Measurements from ENCODE around the gene MIXL1.
"Not testable (repeated sequence)": the region's sequence is repeated elsewhere in the genome, so short reads cannot be mapped to it uniquely, and the experiment has no call there.

MIXL1 gene

GRCh38 chr1:226223157-226223785, at the start of gene MIXL1:
Gene MIXL1 (plus strand): TSS chr1:226223664. CDS start chr1:226223682, 18 bp downstream.
- no peak for DNase-seq

DNA sequence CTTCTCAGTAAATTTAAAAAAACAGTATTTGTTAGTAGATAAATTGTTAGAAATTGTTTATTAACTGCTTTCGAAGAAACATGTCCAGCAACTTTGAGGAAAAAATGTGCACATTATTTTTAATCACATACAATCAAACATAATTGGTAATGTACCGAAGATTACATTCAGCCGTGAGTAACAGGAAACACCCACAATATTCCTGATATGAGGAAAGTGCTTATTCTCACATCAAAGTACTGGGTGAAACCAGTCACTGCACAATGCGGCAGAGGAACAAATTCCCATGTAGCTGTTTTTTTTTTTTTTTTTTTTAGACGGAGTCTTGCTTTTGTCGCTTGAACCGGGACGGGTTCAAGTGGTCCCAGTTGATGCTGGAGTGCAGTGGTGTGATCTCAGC, 46.6 kb upstream of the MIXL1 start:
- no peak for DNase-seq

DNA sequence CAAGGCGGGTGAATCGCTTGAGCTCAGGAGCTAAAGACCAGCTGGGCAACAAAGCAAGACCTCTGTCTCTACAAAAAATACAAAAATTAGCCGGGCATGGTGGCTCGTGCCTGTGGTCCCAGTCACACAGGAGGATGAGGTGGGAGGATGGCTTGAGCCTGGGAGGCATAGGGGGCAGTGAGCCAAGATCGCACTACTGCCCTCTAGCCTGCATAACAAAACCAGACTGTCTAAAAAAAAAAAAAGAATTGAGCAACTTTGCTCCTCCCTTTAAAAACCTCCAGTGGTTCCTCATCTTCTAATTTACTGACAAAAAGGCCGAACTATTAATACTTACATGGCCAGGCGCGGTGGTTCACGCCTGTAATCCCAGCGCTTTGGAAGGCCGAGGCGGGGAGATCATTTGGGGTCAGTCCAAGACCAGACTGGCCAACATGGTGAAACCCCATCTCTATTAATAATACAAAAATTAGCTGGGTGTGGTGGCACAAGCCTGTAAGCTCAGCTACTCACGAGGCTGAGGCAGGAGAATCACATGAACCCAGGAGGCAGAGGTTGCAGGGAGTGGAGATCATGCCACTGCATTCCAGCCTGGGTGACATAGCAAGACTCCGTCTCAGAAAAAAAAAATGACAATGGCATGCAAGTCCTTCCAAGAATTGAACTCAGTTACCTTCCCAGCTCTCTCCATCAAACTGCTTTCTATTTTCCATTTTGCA, 41.3 kb upstream of the MIXL1 start:
- DNase-seq = peak; percentile 42

- DNase-seq = peak; percentile 20
Measured at GRCh38 chr1:226185141-226186036, 38.1 kb upstream of the MIXL1 start.

GRCh38 chr1:226186124-226187018, 37.1 kb upstream of the MIXL1 start, which contains the start of gene ACBD3:
Gene ACBD3 (minus strand): TSS chr1:226186741. CDS start chr1:226186675, 66 bp downstream.
- DNase-seq = peak; percentile 90

- no peak for DNase-seq
Measured at GRCh38 chr1:226187019-226187322, 36.5 kb upstream of the MIXL1 start.

DNA sequence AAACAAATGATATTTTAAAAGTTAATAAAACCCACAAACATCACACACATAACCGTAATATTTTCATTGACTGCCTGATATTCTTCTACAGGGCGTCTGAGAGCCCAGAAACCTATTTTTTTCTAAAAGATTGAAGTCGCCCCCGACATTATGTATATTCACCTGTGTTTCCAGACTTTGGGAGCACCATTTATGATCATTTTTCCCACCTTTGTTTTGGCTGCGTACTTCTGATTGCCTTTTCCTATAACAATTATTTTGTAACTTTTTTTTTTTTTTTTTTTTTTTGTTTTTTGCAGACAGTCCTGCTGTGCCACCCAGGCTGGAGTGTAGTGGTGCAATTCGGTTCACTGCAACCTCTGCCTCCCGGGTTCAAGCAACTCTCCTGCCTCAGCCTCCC, 36.1 kb upstream of the MIXL1 start:
- DNase-seq = no peak

GRCh38 chr1:226195144-226195543, 28.3 kb upstream of the MIXL1 start:
- DNase-seq = no peak

DNA sequence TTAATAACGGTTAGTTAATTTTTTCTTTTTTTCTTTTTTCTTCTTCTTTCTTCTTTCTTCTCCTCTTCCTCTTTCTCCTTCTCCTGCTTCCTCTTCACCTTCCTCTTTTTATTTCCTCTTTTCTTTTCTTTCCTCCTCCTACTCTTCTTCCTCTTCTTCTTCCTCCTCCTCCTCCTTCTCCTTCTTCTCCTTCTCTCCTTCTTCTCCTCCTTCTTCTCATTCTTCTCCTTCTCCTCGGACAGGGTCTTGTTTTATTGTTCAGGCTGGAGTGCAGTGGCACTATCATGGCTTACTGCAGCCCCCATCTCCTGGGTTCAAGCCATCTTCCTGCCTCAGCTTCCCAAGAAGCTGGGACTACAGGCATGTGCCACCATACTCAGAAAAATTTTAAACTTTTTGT, 23.5 kb upstream of the MIXL1 start:
- DNase-seq = no peak

DNA sequence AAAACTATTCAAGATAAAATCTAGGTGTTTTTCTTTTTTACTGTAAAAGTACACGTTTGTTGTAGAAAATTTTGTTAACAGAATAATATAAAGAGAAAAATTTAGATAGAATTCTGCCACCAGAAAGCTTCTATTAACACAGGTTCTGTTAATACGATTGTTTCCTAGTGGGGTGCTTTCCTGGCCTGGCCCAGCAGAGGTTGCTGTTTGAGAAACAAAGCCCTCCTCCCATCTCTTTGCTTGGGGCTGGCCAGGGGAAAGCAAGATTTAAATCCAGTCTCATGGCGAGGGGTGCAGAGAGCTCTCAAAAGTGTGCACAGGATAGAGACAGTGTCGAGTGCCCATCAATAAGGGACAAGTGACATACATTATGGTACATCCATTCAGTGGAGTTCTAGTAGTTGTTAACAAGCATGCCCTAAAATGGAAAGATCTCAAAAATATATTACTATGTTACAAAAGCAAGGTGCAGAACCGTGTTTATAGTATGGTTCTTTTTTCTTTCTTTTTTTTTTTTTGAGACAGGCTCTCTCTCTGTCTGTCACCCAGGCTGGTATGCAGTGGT, 22.4 kb upstream of the MIXL1 start:
- no peak for DNase-seq

GRCh38 chr1:226202246-226202645, 21.2 kb upstream of the MIXL1 start:
- DNase-seq = no peak

- not testable (repeated sequence) for DNase-seq
Measured at GRCh38 chr1:226202666-226203065, 20.8 kb upstream of the MIXL1 start.

DNA sequence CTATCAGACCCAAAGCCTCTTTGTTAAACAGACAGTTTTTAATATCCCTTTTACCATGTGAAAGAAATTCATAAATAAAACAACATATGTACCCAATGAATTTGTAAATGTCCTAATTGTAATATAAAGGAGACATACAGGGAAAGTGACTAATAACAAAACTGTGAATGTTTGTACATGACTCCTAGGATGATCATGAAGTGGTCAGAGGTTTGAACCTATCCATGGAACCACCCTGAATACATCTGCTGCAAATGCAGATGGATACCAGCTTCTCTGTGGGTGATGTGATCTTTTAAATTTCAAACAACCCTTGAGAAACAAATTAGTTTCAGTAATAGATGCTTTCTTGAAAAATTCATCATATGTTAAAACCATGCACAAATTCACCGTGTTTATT, 20.2 kb upstream of the MIXL1 start:
- DNase-seq = no peak

- no peak for DNase-seq
Measured at GRCh38 chr1:226203655-226204054, 19.8 kb upstream of the MIXL1 start.

- DNase-seq = no peak
Measured at GRCh38 chr1:226204198-226204597, 19.3 kb upstream of the MIXL1 start.

GRCh38 chr1:226207048-226207447, 16.4 kb upstream of the MIXL1 start:
- DNase-seq = no peak

- no peak for DNase-seq
Measured at GRCh38 chr1:226209307-226210059, 14.0 kb upstream of the MIXL1 start.

DNA sequence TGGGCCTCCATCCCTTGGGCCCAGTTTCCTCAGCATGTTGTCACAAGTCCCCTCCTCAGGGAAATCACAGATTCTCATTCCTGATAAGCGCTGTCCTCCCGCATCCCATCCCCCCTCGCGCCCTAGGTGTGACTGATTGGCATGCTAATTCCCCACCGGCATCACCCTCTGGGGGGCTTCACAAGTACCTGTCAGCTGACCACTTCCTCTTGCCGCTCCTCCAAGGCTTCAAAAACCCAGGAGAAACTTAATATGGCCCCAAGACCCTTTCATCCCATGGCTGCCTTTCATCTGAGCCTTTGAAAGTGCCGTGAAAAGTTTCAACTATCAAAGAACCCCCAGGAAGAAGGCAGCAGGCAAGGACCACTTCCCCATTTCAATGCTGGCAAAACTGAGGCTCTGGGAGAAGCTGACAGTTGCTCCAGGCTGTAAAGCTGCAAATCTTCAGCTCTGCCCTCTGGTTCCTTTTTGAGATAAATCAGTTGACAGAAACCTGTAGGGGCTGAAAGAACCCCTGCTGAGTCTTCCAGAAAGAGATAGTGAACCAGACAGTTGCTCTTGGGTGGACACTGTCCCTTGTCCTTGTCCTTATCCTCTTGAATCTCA, 12.8 kb upstream of the MIXL1 start:
- no peak for DNase-seq

DNA sequence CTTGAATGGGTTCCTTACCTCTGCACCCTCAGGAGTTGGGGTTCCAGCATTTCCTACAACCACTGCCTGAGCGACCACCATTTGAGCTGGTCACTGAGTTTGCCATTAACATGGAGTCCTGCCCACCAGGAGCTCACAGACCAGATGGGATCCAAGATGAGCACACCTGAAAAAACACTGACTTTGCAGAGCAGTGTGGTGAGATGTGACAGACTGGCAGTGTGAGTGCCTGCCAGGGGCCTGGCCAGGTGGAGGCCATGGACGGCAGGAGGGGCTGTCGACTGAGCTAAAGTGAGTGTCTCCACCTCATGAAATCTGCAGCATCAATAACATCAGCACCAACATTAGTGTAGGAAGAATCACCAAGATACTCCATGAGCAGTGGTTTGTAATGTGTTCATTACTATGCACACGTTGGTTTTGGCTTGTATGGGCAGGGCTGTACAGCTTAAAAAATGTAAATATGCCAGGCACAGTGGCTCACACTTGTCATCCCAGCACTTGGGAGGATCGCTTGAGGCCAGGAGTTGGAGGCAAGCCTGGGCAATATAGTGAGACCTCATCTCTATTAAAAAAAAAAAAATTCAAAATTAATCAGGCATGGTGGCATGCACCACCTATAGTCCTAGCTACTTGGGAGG, 12.2 kb upstream of the MIXL1 start:
- no peak for DNase-seq

DNA sequence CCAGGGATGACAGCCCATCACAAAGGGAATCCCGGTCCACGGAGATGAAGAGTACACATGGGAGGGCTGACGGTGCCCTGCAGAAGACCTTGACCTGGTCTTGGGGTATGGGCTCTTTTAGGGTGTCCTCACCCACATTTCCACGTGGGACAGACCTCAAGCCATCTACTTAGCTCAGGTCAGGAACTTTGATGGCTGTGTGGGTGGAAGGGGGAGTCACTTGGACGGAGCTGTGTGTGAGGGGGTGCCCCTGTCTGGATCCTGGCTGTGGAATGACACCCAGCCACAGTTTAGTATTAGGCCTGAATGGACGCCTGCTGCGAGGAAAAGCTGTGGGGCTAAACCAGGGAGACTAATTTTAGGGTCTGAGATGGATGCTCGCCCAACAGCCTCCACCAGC, 10.9 kb upstream of the MIXL1 start:
- DNase-seq = no peak

- DNase-seq = no peak
Measured at GRCh38 chr1:226215239-226215638, 8.2 kb upstream of the MIXL1 start.

All from fibroblast of upper back skin (primary cell).